Large intestine (tissue), 3 donors: ENCODE results near the gene CENPT. TPM values are rescaled to one million over a fixed set of nuclear protein-coding genes. Genes with fewer than 3 reads are reported as not detected.

Experiments
- DNase-seq, 2 donors: peaks; one replicate each; pipeline versions ENCODE4 v3.0.0 to v3.0.0-alpha.2; 2013
- H3K27ac ChIP-seq: one replicate; pipeline ENCODE4 v1.5.1; 2013; ENCODE audit warnings: low read length
- H3K27me3 ChIP-seq: 2 replicates; pipeline ENCODE4 v1.6.1; 2013; ENCODE audit warnings: low read length; ENCODE audit not compliant: control insufficient read depth, insufficient read depth
- H3K36me3 ChIP-seq: 2 replicates; pipeline ENCODE4 v1.6.1; 2013; ENCODE audit warnings: low read length; ENCODE audit not compliant: control insufficient read depth, insufficient read depth
- H3K4me1 ChIP-seq: one replicate; pipeline ENCODE4 v1.6.1; 2013; ENCODE audit warnings: low read length; ENCODE audit not compliant: control insufficient read depth, insufficient read depth
- H3K4me3 ChIP-seq: one replicate; pipeline ENCODE4 v1.5.1; 2013; ENCODE audit warnings: low read length
- H3K9me3 ChIP-seq: one replicate; pipeline ENCODE4 v1.6.1; 2013; ENCODE audit warnings: mild to moderate bottlenecking, low read depth, low read length, moderate library complexity; ENCODE audit not compliant: control insufficient read depth
- WGBS: methylation state at CpG from one replicate; pipeline ENCODE4 v1.1.5; 2013; ENCODE audit warnings: low lambda C conversion rate; ENCODE audit not compliant: insufficient coverage; 5-methylcytosine and 5-hydroxymethylcytosine counted together
- polyA plus RNA-seq: library from polyadenylated mRNA; unstranded; fragments of 120-200 nt; gene quantifications from one replicate; pipeline ENCODE4 v1.2.1, GENCODE V29; 2013

The CENPT gene
- polyA plus RNA-seq, 1 donor, result 58.1 TPM

- H3K9me3 ChIP-seq, result no peaks in the 10 kb centered on the region
- no peak overlapping the region for H3K27ac ChIP-seq
- peaks cover 59% of the 10 kb centered on the region for H3K36me3 ChIP-seq
- DNase-seq, result no peak
- WGBS, result no CpG with 5 or more reads among the region's 12 CpGs
- H3K27me3 ChIP-seq, result no peaks in the 10 kb centered on the region
- H3K4me1 ChIP-seq, result peaks cover 27% of the 10 kb centered on the region
- no peak overlapping the region for H3K4me3 ChIP-seq
These were observed 38.1 kb upstream of the CENPT start for GRCh38 chr16:67885545-67885944.

GRCh38 chr16:67884684-67885083, 37.2 kb upstream of the CENPT start, which contains the start of gene NRN1L:
TSS of gene NRN1L (plus strand) at chr16:67884885. CDS start at chr16:67884904, 19 bp downstream.
- Histone ChIP-seq H3K9me3 (no peaks in the 10 kb centered on the region), H3K27ac (peak within 1 kb of the TSS; percentile 94), H3K4me3 (no peak within 1 kb of the TSS), H3K36me3 (peaks cover 68% of the 10 kb centered on the region), H3K4me1 (peaks cover 27% of the 10 kb centered on the region), H3K27me3 (no peaks in the 10 kb centered on the region)
- DNase-seq, result peak; percentile 53 to 54
- WGBS, result no CpG with 5 or more reads among the region's 22 CpGs

GRCh38 chr16:67883872-67884261, 36.4 kb upstream of the CENPT start:
- Histone ChIP-seq H3K27me3 (no peaks in the 10 kb centered on the region), H3K36me3 (peaks cover 76% of the 10 kb centered on the region), H3K4me1 (peaks cover 27% of the 10 kb centered on the region), H3K27ac (peak overlapping the region; percentile 94), H3K4me3 (no peak overlapping the region), H3K9me3 (no peaks in the 10 kb centered on the region)
- no CpG with 5 or more reads among the region's 11 CpGs for WGBS
- peak; percentile 48 to 55 for DNase-seq

DNA sequence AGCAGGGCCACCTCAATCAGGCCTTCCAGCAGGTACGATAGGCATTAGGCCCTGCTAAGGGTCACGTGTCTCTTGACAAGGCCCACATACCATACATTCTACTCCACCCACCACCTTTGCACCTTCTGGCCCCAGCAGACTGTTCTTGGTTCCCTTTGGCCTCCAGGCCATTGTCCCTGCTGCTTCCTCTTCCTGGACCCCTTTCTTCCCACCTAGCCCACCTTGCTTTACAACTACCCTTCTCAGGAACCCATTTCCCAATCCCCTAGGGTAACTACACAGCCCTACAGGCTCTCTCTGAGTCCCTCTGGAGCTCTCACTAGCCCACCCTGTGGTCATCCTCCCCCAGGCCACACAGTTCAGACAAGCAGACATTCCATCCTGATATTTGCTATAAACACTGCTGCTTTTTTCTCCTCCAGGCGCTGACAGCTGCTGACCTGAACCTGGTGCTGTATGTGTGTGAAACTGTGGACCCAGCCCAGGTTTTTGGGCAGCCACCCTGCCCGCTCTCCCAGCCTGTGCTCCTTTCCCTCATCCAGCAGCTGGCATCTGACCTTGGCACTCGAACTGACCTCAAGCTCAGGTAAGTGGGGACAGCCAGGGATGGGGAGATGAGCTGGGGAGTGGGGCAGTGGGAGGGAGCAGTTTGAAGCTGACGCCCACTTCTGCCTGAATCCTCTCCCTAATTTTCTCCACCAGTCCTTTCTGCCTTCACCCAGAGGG, 35.8 kb upstream of the CENPT start:
- Histone ChIP-seq H3K4me1 (peaks cover 27% of the 10 kb centered on the region), H3K4me3 (no peak overlapping the region), H3K9me3 (no peaks in the 10 kb centered on the region), H3K27me3 (no peaks in the 10 kb centered on the region), H3K36me3 (peaks cover 82% of the 10 kb centered on the region), H3K27ac (peak overlapping the region; percentile 94)
- DNase-seq, result peak; percentile 81 to 89
- no CpG with 5 or more reads among the region's 6 CpGs for WGBS

DNA sequence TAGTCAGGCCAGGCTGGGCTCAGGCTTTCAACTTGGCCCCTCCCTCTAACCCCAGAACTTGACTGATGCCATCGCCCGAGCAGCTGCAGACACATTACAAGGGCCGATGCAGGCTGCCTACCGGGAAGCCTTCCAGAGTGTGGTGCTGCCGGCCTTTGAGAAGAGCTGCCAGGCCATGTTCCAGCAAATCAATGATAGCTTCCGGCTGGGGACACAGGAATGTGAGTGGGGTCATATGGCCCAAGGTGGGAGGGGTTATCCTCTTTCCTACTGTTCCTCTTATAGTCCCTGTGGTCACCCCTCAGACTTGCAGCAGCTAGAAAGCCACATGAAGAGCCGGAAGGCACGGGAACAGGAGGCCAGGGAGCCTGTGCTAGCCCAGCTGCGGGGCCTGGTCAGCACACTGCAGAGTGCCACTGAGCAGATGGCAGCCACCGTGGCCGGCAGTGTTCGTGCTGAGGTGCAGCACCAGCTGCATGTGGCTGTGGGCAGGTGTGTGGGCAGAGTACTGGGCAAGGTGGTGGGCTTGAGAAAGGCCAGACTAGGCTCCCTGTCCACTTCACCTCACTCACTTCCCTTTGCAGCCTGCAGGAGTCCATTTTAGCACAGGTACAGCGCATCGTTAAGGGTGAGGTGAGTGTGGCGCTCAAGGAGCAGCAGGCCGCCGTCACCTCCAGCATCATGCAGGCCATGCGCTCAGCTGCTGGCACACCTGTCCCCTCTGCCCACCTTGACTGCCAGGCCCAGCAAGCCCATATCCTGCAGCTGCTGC, 35.1 kb upstream of the CENPT start:
- peaks cover 89% of the 10 kb centered on the region for H3K36me3 ChIP-seq
- H3K9me3 ChIP-seq, result no peaks in the 10 kb centered on the region
- peak overlapping the region; percentile 94 for H3K27ac ChIP-seq
- no peaks in the 10 kb centered on the region for H3K27me3 ChIP-seq
- DNase-seq, result peak in 1 of 2 donors; percentile 12
- peaks cover 27% of the 10 kb centered on the region for H3K4me1 ChIP-seq
- WGBS, result no CpG with 5 or more reads among the region's 18 CpGs
- no peak overlapping the region for H3K4me3 ChIP-seq

DNA sequence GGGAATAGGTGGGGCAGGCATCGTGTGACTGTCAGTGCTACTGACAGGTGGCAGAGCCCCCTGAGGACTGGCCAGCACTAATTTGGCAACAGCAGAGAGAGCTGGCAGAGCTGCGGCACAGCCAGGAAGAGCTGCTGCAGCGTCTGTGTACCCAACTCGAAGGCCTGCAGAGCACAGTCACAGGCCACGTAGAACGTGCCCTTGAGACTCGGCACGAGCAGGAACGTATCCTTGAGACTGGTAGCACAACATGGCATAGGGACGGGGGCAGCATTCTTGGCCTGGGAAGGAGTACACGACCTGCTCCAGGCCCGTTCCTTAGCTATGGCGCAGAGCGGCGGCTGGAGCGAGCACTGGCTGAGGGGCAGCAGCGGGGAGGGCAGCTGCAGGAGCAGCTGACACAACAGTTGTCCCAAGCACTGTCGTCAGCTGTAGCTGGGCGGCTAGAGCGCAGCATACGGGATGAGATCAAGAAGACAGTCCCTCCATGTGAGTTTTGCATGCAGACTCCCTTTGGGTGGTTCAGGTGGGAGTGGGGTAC, 34.2 kb upstream of the CENPT start:
- peaks cover 96% of the 10 kb centered on the region for H3K36me3 ChIP-seq
- no CpG with 5 or more reads among the region's 21 CpGs for WGBS
- peak overlapping the region; percentile 94 for H3K27ac ChIP-seq
- no peak for DNase-seq
- H3K4me1 ChIP-seq, result peaks cover 27% of the 10 kb centered on the region
- H3K9me3 ChIP-seq, result no peaks in the 10 kb centered on the region
- no peaks in the 10 kb centered on the region for H3K27me3 ChIP-seq
- no peak overlapping the region for H3K4me3 ChIP-seq

GRCh38 chr16:67880584-67880983, 33.1 kb upstream of the CENPT start:
- H3K4me3 ChIP-seq, result no peak overlapping the region
- no peak for DNase-seq
- no peaks in the 10 kb centered on the region for H3K9me3 ChIP-seq
- no peak overlapping the region for H3K27ac ChIP-seq
- peaks cover 98% of the 10 kb centered on the region for H3K36me3 ChIP-seq
- H3K27me3 ChIP-seq, result no peaks in the 10 kb centered on the region
- 100% methylated on average over 1 of the region's 13 CpGs for WGBS
- H3K4me1 ChIP-seq, result peaks cover 27% of the 10 kb centered on the region

DNA sequence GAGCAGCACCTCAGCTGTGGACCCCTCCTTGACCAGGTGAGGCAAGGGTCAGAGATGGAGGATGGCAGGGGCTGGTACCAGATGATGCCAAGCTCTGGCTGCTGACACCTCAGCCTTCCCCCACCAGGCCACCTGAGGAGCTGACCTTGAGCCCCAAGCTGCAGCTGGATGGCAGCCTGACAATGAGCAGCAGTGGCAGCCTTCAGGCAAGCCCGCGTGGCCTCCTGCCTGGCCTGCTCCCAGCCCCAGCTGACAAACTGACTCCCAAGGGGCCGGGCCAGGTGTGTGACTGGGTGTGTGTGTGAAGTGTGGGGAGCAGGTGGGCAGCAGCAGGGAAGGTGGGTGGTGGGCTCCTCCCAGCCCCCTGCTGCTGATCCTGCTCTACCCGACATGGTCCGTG, 32.4 kb upstream of the CENPT start:
- no peak for DNase-seq
- H3K27ac ChIP-seq, result no peak overlapping the region
- no peak overlapping the region for H3K4me3 ChIP-seq
- no CpG with 5 or more reads among the region's 5 CpGs for WGBS
- peaks cover 27% of the 10 kb centered on the region for H3K4me1 ChIP-seq
- no peaks in the 10 kb centered on the region for H3K27me3 ChIP-seq
- no peaks in the 10 kb centered on the region for H3K9me3 ChIP-seq
- H3K36me3 ChIP-seq, result peaks cover 92% of the 10 kb centered on the region

DNA sequence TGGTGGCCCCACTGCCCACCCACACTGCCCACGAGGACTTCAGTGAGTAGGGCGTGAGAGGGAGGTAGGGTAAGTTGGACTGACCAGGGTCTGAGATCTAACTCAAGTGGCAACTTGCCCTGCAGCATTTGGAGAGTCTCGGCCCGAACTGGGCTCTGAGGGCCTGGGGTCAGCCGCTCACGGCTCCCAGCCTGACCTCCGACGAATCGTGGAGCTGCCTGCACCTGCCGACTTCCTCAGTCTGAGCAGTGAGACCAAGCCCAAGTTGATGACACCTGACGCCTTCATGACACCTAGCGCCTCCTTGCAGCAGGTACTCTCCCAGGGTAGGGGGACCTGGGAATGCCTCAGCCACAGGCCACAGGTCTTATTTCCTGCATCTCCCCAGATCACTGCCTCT, 32.0 kb upstream of the CENPT start:
- no CpG with 5 or more reads among the region's 12 CpGs for WGBS
- no peaks in the 10 kb centered on the region for H3K27me3 ChIP-seq
- no peak overlapping the region for H3K27ac ChIP-seq
- no peaks in the 10 kb centered on the region for H3K9me3 ChIP-seq
- H3K4me1 ChIP-seq, result peaks cover 29% of the 10 kb centered on the region
- no peak overlapping the region for H3K4me3 ChIP-seq
- peaks cover 87% of the 10 kb centered on the region for H3K36me3 ChIP-seq
- DNase-seq, result no peak

DNA sequence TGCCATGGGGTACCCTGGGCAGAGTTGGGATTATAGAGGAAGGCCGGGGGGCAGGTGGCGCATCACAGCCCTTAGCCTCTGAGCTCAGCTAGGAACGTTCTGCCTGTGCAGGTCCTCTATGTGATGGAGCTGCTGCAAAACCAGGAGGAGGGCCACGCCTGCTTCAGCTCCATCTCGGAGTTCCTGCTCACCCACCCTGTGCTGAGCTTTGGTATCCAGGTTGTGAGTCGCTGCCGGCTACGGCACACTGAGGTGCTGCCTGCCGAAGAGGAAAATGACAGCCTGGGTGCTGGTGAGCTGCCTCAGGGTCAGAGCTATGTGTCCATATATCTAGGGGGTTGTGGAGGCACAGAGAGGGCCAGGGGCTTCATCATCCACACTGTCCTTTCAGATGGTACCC, 31.4 kb upstream of the CENPT start:
- no peaks in the 10 kb centered on the region for H3K9me3 ChIP-seq
- H3K27me3 ChIP-seq, result no peaks in the 10 kb centered on the region
- H3K4me1 ChIP-seq, result peaks cover 29% of the 10 kb centered on the region
- DNase-seq, result no peak
- H3K4me3 ChIP-seq, result no peak overlapping the region
- H3K27ac ChIP-seq, result no peak overlapping the region
- WGBS, result no CpG with 5 or more reads among the region's 9 CpGs
- peaks cover 81% of the 10 kb centered on the region for H3K36me3 ChIP-seq
